ENCODE results near the gene CP. TPM values are rescaled to one million over a fixed set of nuclear protein-coding genes. Genes with fewer than 3 reads are reported as not detected.

The CP gene
- polyA plus RNA-seq (2013, experiment 1 of 2) = 0.59 TPM
- 0.51 TPM for polyA plus RNA-seq (2013, experiment 2 of 2)

DNA sequence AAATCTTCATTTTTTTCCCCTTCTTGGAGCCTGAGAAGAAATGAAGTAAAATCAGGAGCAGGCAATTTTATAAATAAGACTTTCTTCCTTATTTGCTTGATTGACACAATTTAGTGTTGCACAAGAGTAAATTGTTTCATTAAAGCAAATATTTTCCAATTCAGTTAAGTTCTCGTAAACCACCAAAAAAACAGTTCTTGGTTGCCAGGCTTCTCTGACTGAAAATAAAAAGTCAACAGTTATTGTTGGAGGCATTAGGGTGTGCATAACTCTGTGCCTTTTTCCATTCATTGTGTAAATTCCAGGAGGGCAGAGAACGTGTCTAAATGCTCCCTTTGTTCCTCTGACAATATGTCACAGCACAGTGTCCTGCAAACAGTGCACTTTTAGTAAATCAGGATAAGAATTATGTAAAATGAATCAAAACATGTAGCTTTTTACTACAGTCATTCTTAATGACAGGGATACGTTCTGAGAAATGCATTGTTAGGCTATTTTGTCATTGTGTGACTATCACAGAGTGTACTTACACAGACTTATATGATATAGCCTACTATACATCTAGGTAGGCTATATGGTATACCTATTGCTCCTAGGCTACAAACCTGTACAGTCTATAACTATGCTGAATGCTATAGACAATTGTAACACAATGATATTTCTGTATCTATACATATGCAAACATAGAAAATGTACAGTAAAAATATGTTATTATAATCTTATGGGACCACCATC is at the start of gene CP:
Gene CP (minus strand): TSS at position 47 of the 735 bp plus-strand sequence. CDS start 37 bp downstream, at position 10.
- H3K4me1 ChIP-seq (ENCODE audit: control insufficient read depth, insufficient read depth, low read length, poor library complexity, severe bottlenecking) = peaks cover 20% of the 10 kb centered on the region
- H3K36me3 ChIP-seq (ENCODE audit: control insufficient read depth, insufficient read depth, low read length) = no peaks in the 10 kb centered on the region
- no peak within 1 kb of the TSS for H3K4me3 ChIP-seq (ENCODE audit: extremely low read depth, insufficient read depth, low read length, poor library complexity, severe bottlenecking)
- 50% methylated on average over 1 of the region's 3 CpGs; no CpG with 5 or more reads in 1 of the 2 experiments for WGBS, 2 experiments (ENCODE audit: insufficient coverage in 2 of 2)
- no peaks in the 10 kb centered on the region for H3K9me3 ChIP-seq (ENCODE audit: control insufficient read depth, low read length)
- no peak within 1 kb of the TSS for H3K27ac ChIP-seq (ENCODE audit: low read depth, low read length, severe bottlenecking)

DNA sequence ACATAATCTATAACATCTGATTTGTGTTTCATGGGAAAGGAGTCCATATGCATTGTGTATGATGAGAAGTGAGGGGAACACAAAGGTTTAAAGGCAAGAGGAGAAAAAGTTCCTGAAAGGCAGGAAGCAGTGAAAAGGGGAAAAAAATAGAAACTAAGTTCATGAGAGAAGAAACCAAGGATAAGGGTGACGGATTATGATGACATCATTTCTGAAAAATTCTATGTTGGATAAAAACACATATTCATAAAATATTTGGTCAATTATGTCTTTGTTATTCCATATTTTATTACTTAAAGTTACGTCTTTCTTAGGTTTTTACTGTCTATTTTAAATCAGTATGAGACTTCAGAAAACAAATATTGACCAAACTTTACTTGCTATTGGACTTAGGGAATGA is 48.6 kb upstream of the CP start:
- Histone ChIP-seq H3K9me3 (ENCODE audit: control insufficient read depth, low read length) (no peaks in the 10 kb centered on the region), H3K36me3 (ENCODE audit: control insufficient read depth, insufficient read depth, low read length) (no peaks in the 10 kb centered on the region), H3K27ac (ENCODE audit: low read depth, low read length, severe bottlenecking) (no peak overlapping the region), H3K4me3 (ENCODE audit: extremely low read depth, insufficient read depth, low read length, poor library complexity, severe bottlenecking) (no peak overlapping the region), H3K4me1 (ENCODE audit: control insufficient read depth, insufficient read depth, low read length, poor library complexity, severe bottlenecking) (no peaks in the 10 kb centered on the region)
- WGBS, 2 experiments (ENCODE audit: insufficient coverage in 2 of 2) = no CpG with 5 or more reads among the region's 2 CpGs

DNA sequence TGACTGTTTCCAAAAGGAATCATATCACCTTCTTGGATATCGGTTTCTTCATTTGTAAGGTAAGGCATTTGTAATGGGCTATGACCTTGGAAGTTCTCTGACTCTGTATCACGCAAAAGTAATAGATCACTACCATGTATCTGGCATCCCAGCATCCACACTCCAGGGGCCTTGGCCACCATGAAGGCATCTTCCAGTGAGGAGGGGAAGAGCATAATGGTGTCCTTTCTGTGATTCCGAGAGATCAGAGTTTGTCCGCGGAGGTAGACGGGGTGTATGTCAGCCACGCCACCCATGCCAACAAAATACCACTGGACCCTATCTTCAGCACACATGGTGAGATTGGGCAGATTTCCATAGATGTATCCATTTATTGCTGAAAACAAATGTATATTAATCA is 48.1 kb upstream of the CP start:
- Histone ChIP-seq H3K4me1 (ENCODE audit: control insufficient read depth, insufficient read depth, low read length, poor library complexity, severe bottlenecking) (no peaks in the 10 kb centered on the region), H3K27ac (ENCODE audit: low read depth, low read length, severe bottlenecking) (no peak overlapping the region), H3K36me3 (ENCODE audit: control insufficient read depth, insufficient read depth, low read length) (no peaks in the 10 kb centered on the region), H3K4me3 (ENCODE audit: extremely low read depth, insufficient read depth, low read length, poor library complexity, severe bottlenecking) (no peak overlapping the region), H3K9me3 (ENCODE audit: control insufficient read depth, low read length) (no peaks in the 10 kb centered on the region)
- WGBS, 2 experiments (ENCODE audit: insufficient coverage in 2 of 2) = 100% methylated on average over 1 of the region's 7 CpGs; no CpG with 5 or more reads in 1 of the 2 experiments

DNA sequence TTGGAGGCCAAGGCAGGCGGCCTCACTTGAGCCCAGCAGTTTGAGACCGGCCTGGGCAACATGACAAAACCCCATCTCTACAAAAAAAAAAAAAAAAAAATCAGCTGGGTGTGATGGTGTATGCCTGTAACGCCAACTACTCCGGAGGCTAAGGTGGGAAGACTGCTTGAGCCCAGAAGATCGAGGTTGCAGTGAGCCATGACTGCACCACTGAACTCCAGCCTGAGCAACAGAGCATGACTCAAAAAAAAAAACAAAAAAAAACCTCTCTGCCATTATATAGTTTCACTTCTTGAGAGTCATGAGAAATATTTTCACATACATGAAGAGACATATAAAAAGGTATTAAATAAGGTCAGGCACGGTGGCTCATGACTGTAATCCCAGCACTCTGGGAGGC is 45.9 kb upstream of the CP start:
- Histone ChIP-seq H3K4me1 (ENCODE audit: control insufficient read depth, insufficient read depth, low read length, poor library complexity, severe bottlenecking) (no peaks in the 10 kb centered on the region), H3K36me3 (ENCODE audit: control insufficient read depth, insufficient read depth, low read length) (no peaks in the 10 kb centered on the region), H3K27ac (ENCODE audit: low read depth, low read length, severe bottlenecking) (no peak overlapping the region), H3K9me3 (ENCODE audit: control insufficient read depth, low read length) (no peaks in the 10 kb centered on the region), H3K4me3 (ENCODE audit: extremely low read depth, insufficient read depth, low read length, poor library complexity, severe bottlenecking) (no peak overlapping the region)
- 80 to 100% methylated on average over 1 to 3 of the region's 6 CpGs for WGBS, 2 experiments (ENCODE audit: insufficient coverage in 2 of 2)

DNA sequence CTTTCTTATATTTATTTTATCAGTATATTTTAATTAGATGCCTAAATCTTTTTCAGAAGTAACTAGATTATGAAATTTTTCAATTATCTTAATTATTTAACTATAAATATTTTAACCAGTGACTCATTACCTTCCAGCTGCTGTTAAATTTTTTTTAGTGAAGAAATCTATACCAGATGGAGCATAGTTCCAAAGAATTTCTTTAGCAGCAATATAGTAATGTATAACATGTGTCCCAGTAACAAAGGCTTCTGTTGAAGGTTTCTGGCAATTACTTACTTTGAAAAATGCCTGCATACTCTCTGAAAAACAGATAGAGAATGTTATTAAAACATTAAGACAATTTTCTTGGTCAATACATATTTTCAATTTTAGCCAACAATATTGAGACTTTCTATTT is 45.1 kb upstream of the CP start:
- H3K4me1 ChIP-seq (ENCODE audit: control insufficient read depth, insufficient read depth, low read length, poor library complexity, severe bottlenecking) = no peaks in the 10 kb centered on the region
- no peak overlapping the region for H3K27ac ChIP-seq (ENCODE audit: low read depth, low read length, severe bottlenecking)
- no peaks in the 10 kb centered on the region for H3K9me3 ChIP-seq (ENCODE audit: control insufficient read depth, low read length)
- no peak overlapping the region for H3K4me3 ChIP-seq (ENCODE audit: extremely low read depth, insufficient read depth, low read length, poor library complexity, severe bottlenecking)
- no peaks in the 10 kb centered on the region for H3K36me3 ChIP-seq (ENCODE audit: control insufficient read depth, insufficient read depth, low read length)

DNA sequence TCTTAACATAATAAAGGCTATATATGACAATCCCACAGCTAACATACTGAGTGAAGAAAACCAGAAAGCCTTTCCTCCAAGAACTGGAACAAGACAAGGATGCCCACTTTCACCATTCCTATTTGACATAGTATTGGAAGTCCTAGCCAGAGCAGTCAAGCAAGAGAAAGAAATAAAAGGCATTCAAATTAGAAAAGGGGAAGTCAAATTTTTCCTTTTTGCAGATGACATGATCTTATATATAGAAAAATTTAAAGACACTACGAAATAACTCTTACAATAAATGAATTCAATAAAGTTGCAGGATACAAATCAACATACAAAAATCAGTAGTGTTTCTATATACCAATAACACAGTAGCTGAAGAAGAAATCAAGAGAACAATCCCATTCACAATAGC is 42.2 kb upstream of the CP start:
- Histone ChIP-seq H3K36me3 (ENCODE audit: control insufficient read depth, insufficient read depth, low read length) (no peaks in the 10 kb centered on the region), H3K4me3 (ENCODE audit: extremely low read depth, insufficient read depth, low read length, poor library complexity, severe bottlenecking) (no peak overlapping the region), H3K4me1 (ENCODE audit: control insufficient read depth, insufficient read depth, low read length, poor library complexity, severe bottlenecking) (no peaks in the 10 kb centered on the region), H3K27ac (ENCODE audit: low read depth, low read length, severe bottlenecking) (no peak overlapping the region), H3K9me3 (ENCODE audit: control insufficient read depth, low read length) (no peaks in the 10 kb centered on the region)
- no CpG with 5 or more reads among the region's 1 CpG for WGBS, 2 experiments (ENCODE audit: insufficient coverage in 2 of 2)

DNA sequence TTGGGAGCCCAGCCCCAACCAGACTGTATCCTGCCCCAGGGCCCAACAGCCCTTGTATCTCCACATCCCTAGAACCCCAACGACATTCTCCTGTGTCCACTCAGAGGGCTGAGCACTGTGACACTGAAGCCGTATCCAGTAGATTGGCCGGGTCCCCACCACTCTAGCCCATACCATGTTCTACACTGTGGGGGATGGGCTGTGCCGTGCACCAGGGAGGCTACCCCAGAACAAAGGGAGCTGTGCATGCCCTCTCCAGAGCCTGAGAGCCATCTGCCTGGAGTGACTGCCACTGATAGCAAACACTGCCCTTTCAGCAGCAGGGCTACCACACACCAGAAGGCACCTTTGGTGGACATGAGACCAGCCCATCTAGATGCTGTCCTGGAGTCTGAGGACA is 37.1 kb upstream of the CP start:
- WGBS, 2 experiments (ENCODE audit: insufficient coverage in 2 of 2) = 92 to 100% methylated on average over 3 to 4 of the region's 4 CpGs
- H3K4me3 ChIP-seq (ENCODE audit: extremely low read depth, insufficient read depth, low read length, poor library complexity, severe bottlenecking) = no peak overlapping the region
- no peaks in the 10 kb centered on the region for H3K36me3 ChIP-seq (ENCODE audit: control insufficient read depth, insufficient read depth, low read length)
- H3K27ac ChIP-seq (ENCODE audit: low read depth, low read length, severe bottlenecking) = no peak overlapping the region
- H3K4me1 ChIP-seq (ENCODE audit: control insufficient read depth, insufficient read depth, low read length, poor library complexity, severe bottlenecking) = no peaks in the 10 kb centered on the region
- no peaks in the 10 kb centered on the region for H3K9me3 ChIP-seq (ENCODE audit: control insufficient read depth, low read length)

DNA sequence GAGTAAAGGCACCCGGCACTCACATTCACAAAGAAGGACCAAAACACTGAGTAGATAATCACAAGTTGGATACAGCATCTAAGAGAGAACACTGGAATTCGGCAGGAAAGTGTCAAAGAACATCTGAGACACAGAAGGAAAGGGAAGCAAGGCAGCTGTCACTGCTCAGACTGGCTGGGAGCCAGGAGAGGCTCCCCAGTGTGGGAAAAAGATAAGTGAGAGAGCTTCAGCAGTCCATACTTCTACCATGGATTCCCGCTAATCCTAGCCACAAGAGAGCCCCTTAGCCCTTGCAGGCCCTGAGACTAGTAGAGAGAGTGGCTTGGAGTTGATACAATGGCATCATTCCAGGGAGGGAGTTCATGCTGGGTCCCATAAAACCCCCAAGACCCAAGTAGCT is 36.7 kb upstream of the CP start:
- 70% methylated on average over 1 of the region's 3 CpGs; no CpG with 5 or more reads in 1 of the 2 experiments for WGBS, 2 experiments (ENCODE audit: insufficient coverage in 2 of 2)
- Histone ChIP-seq H3K9me3 (ENCODE audit: control insufficient read depth, low read length) (no peaks in the 10 kb centered on the region), H3K4me3 (ENCODE audit: extremely low read depth, insufficient read depth, low read length, poor library complexity, severe bottlenecking) (no peak overlapping the region), H3K27ac (ENCODE audit: low read depth, low read length, severe bottlenecking) (no peak overlapping the region), H3K4me1 (ENCODE audit: control insufficient read depth, insufficient read depth, low read length, poor library complexity, severe bottlenecking) (no peaks in the 10 kb centered on the region), H3K36me3 (ENCODE audit: control insufficient read depth, insufficient read depth, low read length) (no peaks in the 10 kb centered on the region)

DNA sequence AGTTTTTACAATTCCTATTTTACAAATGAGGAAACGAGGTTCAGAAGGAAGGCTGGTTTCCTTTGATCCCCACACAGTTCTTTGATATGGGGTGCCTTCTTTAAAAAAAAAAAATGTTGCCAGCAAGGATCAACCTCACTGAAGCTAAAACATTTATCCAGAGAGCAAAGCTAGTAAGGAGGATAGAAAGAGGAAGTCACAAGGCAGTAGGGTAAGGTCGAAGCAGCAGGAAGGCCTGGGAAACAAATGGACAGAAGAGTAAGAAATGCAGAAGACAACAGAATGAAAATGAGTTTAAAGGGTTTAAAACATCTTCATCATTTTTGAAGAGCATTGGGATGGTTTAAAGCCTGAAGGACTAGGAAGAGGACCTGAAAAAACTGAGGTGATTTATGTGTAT is 30.6 kb upstream of the CP start:
- WGBS, 2 experiments (ENCODE audit: insufficient coverage in 2 of 2) = 70 to 82% methylated on average over 1 of the region's 2 CpGs
- no peak overlapping the region for H3K4me3 ChIP-seq (ENCODE audit: extremely low read depth, insufficient read depth, low read length, poor library complexity, severe bottlenecking)

DNA sequence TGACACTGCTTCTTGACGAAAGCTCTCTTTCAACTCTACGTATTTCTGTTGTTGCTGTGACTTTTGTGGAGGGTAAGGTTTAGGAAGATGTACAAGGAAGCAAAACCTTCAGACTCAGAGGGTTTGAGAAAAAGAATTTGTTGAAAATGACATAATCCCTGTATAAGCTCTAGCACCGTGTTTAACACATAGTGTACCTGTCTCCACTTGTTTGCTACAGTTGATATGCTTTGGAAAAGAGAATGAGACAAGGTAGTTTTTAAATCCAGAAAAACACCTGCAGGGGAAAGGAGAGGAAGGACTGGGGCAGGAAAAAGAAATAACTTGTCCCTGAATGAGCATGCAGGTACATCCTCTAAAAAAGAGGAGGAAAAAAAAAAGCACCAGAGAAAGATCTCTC is 29.6 kb upstream of the CP start:
- no peak overlapping the region for H3K27ac ChIP-seq (ENCODE audit: low read depth, low read length, severe bottlenecking)
- H3K4me3 ChIP-seq (ENCODE audit: extremely low read depth, insufficient read depth, low read length, poor library complexity, severe bottlenecking) = no peak overlapping the region
- peaks cover 12% of the 10 kb centered on the region for H3K4me1 ChIP-seq (ENCODE audit: control insufficient read depth, insufficient read depth, low read length, poor library complexity, severe bottlenecking)
- WGBS, 2 experiments (ENCODE audit: insufficient coverage in 2 of 2) = 85% methylated on average over 2 of the region's 3 CpGs; no CpG with 5 or more reads in 1 of the 2 experiments
- H3K36me3 ChIP-seq (ENCODE audit: control insufficient read depth, insufficient read depth, low read length) = no peaks in the 10 kb centered on the region
- H3K9me3 ChIP-seq (ENCODE audit: control insufficient read depth, low read length) = no peaks in the 10 kb centered on the region

More for the DNA sequence above, 30.6 kb upstream of the CP start:
- H3K4me1 ChIP-seq (ENCODE audit: control insufficient read depth, insufficient read depth, low read length, poor library complexity, severe bottlenecking) = peaks cover 12% of the 10 kb centered on the region
- no peaks in the 10 kb centered on the region for H3K36me3 ChIP-seq (ENCODE audit: control insufficient read depth, insufficient read depth, low read length)
- H3K9me3 ChIP-seq (ENCODE audit: control insufficient read depth, low read length) = no peaks in the 10 kb centered on the region
- H3K27ac ChIP-seq (ENCODE audit: low read depth, low read length, severe bottlenecking) = no peak overlapping the region

DNA sequence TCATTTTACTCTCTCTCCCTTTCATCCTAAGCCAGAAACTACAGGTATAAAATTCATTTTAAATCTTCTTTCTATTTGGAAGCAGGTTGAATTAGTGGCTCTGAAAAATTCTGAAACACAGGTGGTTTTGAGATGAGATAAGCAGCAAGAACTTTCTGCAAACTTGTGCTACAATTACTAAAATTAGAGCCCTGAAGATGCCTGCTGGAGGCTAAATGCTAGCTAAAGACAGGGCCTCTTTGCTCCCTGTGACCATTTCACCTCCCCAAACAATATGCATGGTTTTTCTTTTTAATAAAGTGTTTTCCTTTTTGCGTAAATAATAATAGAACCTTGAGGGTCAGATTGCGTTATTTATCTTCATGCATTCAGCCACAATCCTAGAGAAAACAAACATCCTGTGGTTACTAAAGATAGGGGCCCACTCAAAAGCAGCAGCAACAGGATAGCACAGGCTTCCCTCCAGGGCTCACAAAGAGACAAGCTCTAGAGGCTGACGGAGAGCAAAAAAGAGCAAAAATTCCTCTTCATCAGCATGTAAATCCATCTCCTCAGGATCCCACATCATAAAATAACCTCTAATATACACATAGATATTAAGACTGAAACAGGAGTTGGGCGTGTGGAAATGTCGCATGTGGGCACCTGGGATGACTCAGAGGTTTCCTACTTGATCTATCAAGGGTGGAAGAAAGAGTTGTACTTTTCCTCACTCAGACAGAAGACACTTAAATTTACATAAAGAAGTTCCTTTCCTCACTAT is 26.5 kb upstream of the CP start:
- Histone ChIP-seq H3K4me1 (ENCODE audit: control insufficient read depth, insufficient read depth, low read length, poor library complexity, severe bottlenecking) (peaks cover 12% of the 10 kb centered on the region), H3K36me3 (ENCODE audit: control insufficient read depth, insufficient read depth, low read length) (no peaks in the 10 kb centered on the region), H3K4me3 (ENCODE audit: extremely low read depth, insufficient read depth, low read length, poor library complexity, severe bottlenecking) (no peak overlapping the region), H3K27ac (ENCODE audit: low read depth, low read length, severe bottlenecking) (peak overlapping the region; percentile 42), H3K9me3 (ENCODE audit: control insufficient read depth, low read length) (no peaks in the 10 kb centered on the region)
- WGBS, 2 experiments (ENCODE audit: insufficient coverage in 2 of 2) = 20 to 100% methylated on average over 1 of the region's 5 CpGs

Data from mesodermal cell (in vitro differentiated cells).